B cell (primary cell): Measurements from ENCODE around the gene CENPB. TPM values are rescaled to one million over a fixed set of nuclear protein-coding genes. Genes with fewer than 3 reads are reported as not detected.
A peak's percentile ranks its signal among the peaks of the same experiment; 100 is the strongest.

Experiments
- ATAC-seq: fragments of 200-7000 bp; cut with Tn5 transposase; one replicate; pipeline ENCODE4 v1.10.0; 2021; ENCODE audit warnings: low read depth, mild to moderate bottlenecking, moderate number of reproducible peaks, moderate library complexity
- CTCF ChIA-PET: fragments of 350-600 bp; sonication (Branson Sonifier 250); formaldehyde crosslinking; loops from one replicate; lab custom pipeline; 2021; ENCODE audit warnings: antibody characterized with exemption, inconsistent platforms; lab: Charles Lee
- POLR2A ChIA-PET: fragments of 350-600 bp; sonication (Branson Sonifier 250); formaldehyde crosslinking; loops from one replicate; lab custom pipeline; 2021; ENCODE audit warnings: antibody characterized with exemption; lab: Charles Lee
- DNase-seq: peaks from one replicate; pipeline ENCODE4 v3.0.0; 2013
- H2AFZ ChIP-seq: 2 replicates; pipeline ENCODE4 v1.6.1; 2012; ENCODE audit warnings: mild to moderate bottlenecking, low read depth, low read length; ENCODE audit not compliant: insufficient read depth, poor library complexity, severe bottlenecking
- H3K27ac ChIP-seq, 2 donors: 1 replicate in 1 of 2; 2 replicates in 1 of 2; pipeline ENCODE4 v1.5.1; 2012 to 2013; ENCODE audit warnings: low read length in 2 of 2, mild to moderate bottlenecking in 2 of 2, moderate library complexity in 1 of 2
- H3K27me3 ChIP-seq, 4 experiments: fragments of 200-600 bp in 1 of 4; sonication (generic) in 1 of 4; replicated peaks in 1 of 4; 1 replicate in 2 of 4; 2 replicates in 2 of 4; pipeline versions ENCODE4 v1.6.1 to v1.7.0; 2013 to 2016; ENCODE audit warnings: low read length in 3 of 4, mild to moderate bottlenecking in 2 of 4, mixed read lengths in 1 of 4, moderate library complexity in 1 of 4; ENCODE audit not compliant: insufficient read depth in 4 of 4, control insufficient read depth in 3 of 4; ENCODE audit errors: control extremely low read depth in 1 of 4
- H3K36me3 ChIP-seq, 2 experiments: replicated peaks in 1 of 2; 1 replicate in 1 of 2; 2 replicates in 1 of 2; pipeline versions ENCODE4 v1.6.1 to v1.7.1; 2013; ENCODE audit warnings: low read length in 1 of 2; ENCODE audit not compliant: insufficient read depth in 2 of 2, control insufficient read depth in 1 of 2; ENCODE audit errors: control extremely low read depth in 1 of 2, extremely low read depth in 1 of 2
- H3K4me1 ChIP-seq, 2 donors: fragments of 200-600 bp in 1 of 2; sonication (generic) in 1 of 2; 1 replicate in 1 of 2; 2 replicates in 1 of 2; pipeline versions ENCODE4 v1.5.1 to v1.6.1; 2013 to 2017; ENCODE audit warnings: low read length in 2 of 2; ENCODE audit not compliant: control insufficient read depth in 2 of 2, insufficient read depth in 2 of 2
- H3K4me2 ChIP-seq: replicated peaks from 2 replicates; pipeline ENCODE3; 2012; ENCODE audit warnings: mild to moderate bottlenecking, low read depth, low read length; ENCODE audit not compliant: poor library complexity, severe bottlenecking
- H3K4me3 ChIP-seq, 5 experiments: fragments of 200-600 bp in 1 of 5; sonication (generic) in 1 of 5; 1 replicate in 3 of 5; 2 replicates in 2 of 5; pipeline versions ENCODE4 v1.5.1 to v1.7.0; 2011 to 2016; ENCODE audit warnings: low read length in 4 of 5, mild to moderate bottlenecking in 4 of 5, low read depth in 2 of 5, control low read depth in 1 of 5, moderate library complexity in 1 of 5; ENCODE audit not compliant: insufficient read depth in 1 of 5; ENCODE audit errors: control extremely low read depth in 1 of 5, extremely low read depth in 1 of 5
- H3K79me2 ChIP-seq: fragments of 200-600 bp; sonication (generic); one replicate; pipeline ENCODE4 v1.6.0; 2016; ENCODE audit warnings: low read length; ENCODE audit not compliant: control insufficient read depth, insufficient read depth
- H3K9ac ChIP-seq: fragments of 200-600 bp; sonication (generic); 2 replicates; pipeline ENCODE4 v1.6.1; 2017; ENCODE audit warnings: mild to moderate bottlenecking, low read length, moderate library complexity
- H3K9me3 ChIP-seq, 3 donors: one replicate each; pipeline versions ENCODE4 v1.6.1 to v1.7.1; 2013; ENCODE audit warnings: low read length in 2 of 3; ENCODE audit not compliant: control insufficient read depth in 2 of 3, insufficient read depth in 1 of 3; ENCODE audit errors: control extremely low read depth in 1 of 3
- H4K20me1 ChIP-seq: 2 replicates; pipeline ENCODE4 v1.6.0; 2012; ENCODE audit warnings: mild to moderate bottlenecking, low read length; ENCODE audit not compliant: insufficient read depth, control insufficient read depth, poor library complexity, severe bottlenecking
- H3K27ac Mint-ChIP-seq: one replicate; pipeline ENCODE4 v1.8.0; 2021; ENCODE audit warnings: mixed read lengths
- H3K27me3 Mint-ChIP-seq: one replicate; pipeline ENCODE4 v1.8.0; 2021; ENCODE audit warnings: mixed read lengths
- H3K4me1 Mint-ChIP-seq: one replicate; pipeline ENCODE4 v1.8.0; 2021; ENCODE audit warnings: mixed read lengths
- H3K4me3 Mint-ChIP-seq: one replicate; pipeline ENCODE4 v1.8.0; 2021; ENCODE audit warnings: mixed read lengths
- H3K9me3 Mint-ChIP-seq: one replicate; pipeline ENCODE4 v1.8.0; 2022; ENCODE audit warnings: mixed read lengths; ENCODE audit not compliant: insufficient read depth
- CTCF ChIP-seq: fragments of 200-600 bp; IDR thresholded peaks from one replicate; pipeline ENCODE4 v1.8.0; 2022; ENCODE audit warnings: antibody characterized with exemption, mild to moderate bottlenecking
- EZH2 ChIP-seq: IDR thresholded peaks from 2 replicates; pipeline ENCODE4 v1.6.1; 2012; ENCODE audit warnings: borderline replicate concordance, low read depth, mild to moderate bottlenecking, moderate library complexity, low read length; ENCODE audit not compliant: insufficient read depth, poor library complexity, severe bottlenecking
- WGBS: methylation state at CpG from one replicate; pipeline ENCODE4 v1.1.5; 2013; ENCODE audit warnings: missing lambda C conversion rate; ENCODE audit not compliant: insufficient coverage; 5-methylcytosine and 5-hydroxymethylcytosine counted together
- intact Hi-C: fragments of 100-400 bp; cut with micrococcal nuclease; formaldehyde crosslinking; loops from one replicate; pipeline ENCODE4 v1.10.0; 2022
- polyA plus RNA-seq: library from polyadenylated mRNA; depleted of rRNA; stranded (reverse); fragments of >200 nt; gene quantifications from 2 replicates; pipeline ENCODE4 v1.2.3, GENCODE V29; 2012
- total RNA-seq, 2 donors: library from RNA; stranded (reverse); fragments of 120-200 nt in 1 of 2; gene quantifications; 1 replicate in 1 of 2; 2 replicates in 1 of 2; pipeline versions ENCODE4 v1.2.3 to v1.2.4, GENCODE V29; 2013 to 2022

CENPB gene
- total and polyA plus RNA-seq, 2 donors (not counting 1 experiment from before 2014, with no cell fraction given) = 13.3 to 46.4 TPM

GRCh38 chr20:3819411-3820047 lies 33.0 kb upstream of the CENPB start:
- no peak for TF ChIP-seq EZH2
- TF ChIP-seq CTCF = no peak
- H3K79me2 ChIP-seq = peaks cover 13% of the 10 kb centered on the region
- H3K4me2 ChIP-seq = peak overlapping the region; percentile 79
- H3K36me3 ChIP-seq = peaks cover 0 to 23% of the 10 kb centered on the region in 2 experiments
- DNase-seq (no peak), ATAC-seq (no peak)
- peaks cover 15% of the 10 kb centered on the region for H3K4me1 Mint-ChIP-seq
- H3K4me3 Mint-ChIP-seq = peak overlapping the region; percentile 97
- intact Hi-C loops = loop anchor here (1.0 to 2.0 kb wide), 10 partner anchors 8 to 195 kb away; partner anchors contain the start of genes CENPB, MAVS, PANK2 and SPEF1
- peak overlapping the region; percentile 94 for H2AFZ ChIP-seq
- no peaks in the 10 kb centered on the region for H3K9me3 ChIP-seq
- POLR2A ChIA-PET = interaction anchor here (0.5 to 2.2 kb wide), 14 partner anchors 8 to 684 kb away, joined by 3 to 16 read pairs (median 4); partner anchors contain the start of genes ADISSP, CDC25B, CENPB and SPEF1
- H3K4me1 ChIP-seq = peaks cover 13 to 15% of the 10 kb centered on the region in 2 donors
- peak overlapping the region; percentile 62 to 85 (median 75) for H3K4me3 ChIP-seq
- no peaks in the 10 kb centered on the region for H3K9me3 Mint-ChIP-seq
- no peaks in the 10 kb centered on the region for H3K27me3 ChIP-seq
- H3K27ac Mint-ChIP-seq = peak overlapping the region; percentile 100
- CTCF ChIA-PET = interaction anchor here (0.7 to 6.4 kb wide), 17 partner anchors 8 to 252 kb away, joined by 3 to 84 read pairs (median 5); partner anchors contain the start of genes ADISSP, CDC25B, CENPB and SPEF1
- 71% methylated on average over 19 of the region's 20 CpGs for WGBS
- no peaks in the 10 kb centered on the region for H4K20me1 ChIP-seq
- no peaks in the 10 kb centered on the region for H3K27me3 Mint-ChIP-seq
- peak overlapping the region; percentile 97 to 98 for H3K27ac ChIP-seq
- H3K9ac ChIP-seq = peak overlapping the region; percentile 95
